ENCODE results near the gene GORASP1. TPM values are rescaled to one million over a fixed set of nuclear protein-coding genes. Genes with fewer than 3 reads are reported as not detected.
A peak's percentile ranks its signal among the peaks of the same experiment; 100 is the strongest.

The GORASP1 gene
- total and polyA plus RNA-seq, 2 of the 13 experiments (the other 11 are each of a cell fraction or from before 2014, with no cell fraction given), result 36.4 to 39.8 TPM

DNA sequence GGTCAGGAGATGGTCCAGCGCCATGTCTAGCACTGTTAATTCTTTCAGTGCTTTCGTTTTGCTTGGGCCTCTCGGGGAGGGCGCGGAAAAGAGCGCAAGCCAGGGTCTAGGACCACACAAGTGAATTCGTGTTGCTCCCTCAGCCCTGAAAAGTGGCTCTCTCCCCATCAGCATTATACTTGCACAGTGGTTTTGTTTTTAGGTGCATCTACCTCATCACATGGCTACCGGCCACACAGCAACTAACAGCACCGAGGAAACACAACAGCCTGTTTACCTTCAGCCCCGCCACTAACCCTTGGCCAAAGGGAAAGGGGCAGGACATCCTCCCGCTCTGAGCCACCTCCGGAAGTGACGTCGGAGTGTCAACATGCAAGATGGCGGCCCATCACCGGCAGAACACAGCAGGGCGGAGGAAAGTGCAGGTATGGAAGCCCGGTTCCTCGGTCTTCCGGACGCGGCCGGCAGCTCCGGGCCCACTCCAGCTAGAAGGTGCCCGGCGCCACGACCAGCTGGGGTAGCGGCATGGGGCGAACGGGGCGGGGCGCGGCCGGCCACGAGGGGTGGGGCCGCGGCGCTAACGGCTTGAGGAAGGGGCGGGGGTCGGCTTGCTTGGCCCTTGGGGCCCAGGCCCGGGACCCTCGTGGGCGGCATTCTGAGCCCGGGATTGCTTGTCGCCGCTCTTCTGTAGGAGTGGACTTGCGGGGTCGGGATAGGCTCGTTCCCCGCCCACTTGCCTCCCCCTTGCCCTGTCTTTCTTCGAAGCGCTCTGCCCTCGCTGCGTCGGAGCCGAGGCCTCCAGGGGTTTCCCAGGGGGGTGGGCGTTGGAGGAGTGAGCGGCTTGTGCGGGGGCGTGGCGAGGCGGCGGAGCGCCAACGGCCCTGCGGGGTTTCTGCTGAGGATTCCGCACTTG lies 55.5 kb downstream of the GORASP1 start, which contains the start of the genes SCN11A and WDR48 (continued):
- TF ChIP-seq, protein P1, sequence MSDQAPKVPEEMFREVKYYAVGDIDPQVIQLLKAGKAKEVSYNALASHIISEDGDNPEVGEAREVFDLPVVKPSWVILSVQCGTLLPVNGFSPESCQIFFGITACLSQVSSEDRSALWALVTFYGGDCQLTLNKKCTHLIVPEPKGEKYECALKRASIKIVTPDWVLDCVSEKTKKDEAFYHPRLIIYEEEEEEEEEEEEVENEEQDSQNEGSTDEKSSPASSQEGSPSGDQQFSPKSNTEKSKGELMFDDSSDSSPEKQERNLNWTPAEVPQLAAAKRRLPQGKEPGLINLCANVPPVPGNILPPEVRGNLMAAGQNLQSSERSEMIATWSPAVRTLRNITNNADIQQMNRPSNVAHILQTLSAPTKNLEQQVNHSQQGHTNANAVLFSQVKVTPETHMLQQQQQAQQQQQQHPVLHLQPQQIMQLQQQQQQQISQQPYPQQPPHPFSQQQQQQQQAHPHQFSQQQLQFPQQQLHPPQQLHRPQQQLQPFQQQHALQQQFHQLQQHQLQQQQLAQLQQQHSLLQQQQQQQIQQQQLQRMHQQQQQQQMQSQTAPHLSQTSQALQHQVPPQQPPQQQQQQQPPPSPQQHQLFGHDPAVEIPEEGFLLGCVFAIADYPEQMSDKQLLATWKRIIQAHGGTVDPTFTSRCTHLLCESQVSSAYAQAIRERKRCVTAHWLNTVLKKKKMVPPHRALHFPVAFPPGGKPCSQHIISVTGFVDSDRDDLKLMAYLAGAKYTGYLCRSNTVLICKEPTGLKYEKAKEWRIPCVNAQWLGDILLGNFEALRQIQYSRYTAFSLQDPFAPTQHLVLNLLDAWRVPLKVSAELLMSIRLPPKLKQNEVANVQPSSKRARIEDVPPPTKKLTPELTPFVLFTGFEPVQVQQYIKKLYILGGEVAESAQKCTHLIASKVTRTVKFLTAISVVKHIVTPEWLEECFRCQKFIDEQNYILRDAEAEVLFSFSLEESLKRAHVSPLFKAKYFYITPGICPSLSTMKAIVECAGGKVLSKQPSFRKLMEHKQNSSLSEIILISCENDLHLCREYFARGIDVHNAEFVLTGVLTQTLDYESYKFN (CRISPR knock-in tag; conservative IDR thresholded peaks at IDR 0.05), result peak; percentile 63
- TF ChIP-seq ZNF484 (CRISPR knock-in tag; IDR thresholded peaks at IDR 0.05; ENCODE audit: borderline replicate concordance, low read depth) (no peak), ZBTB1 (CRISPR knock-in tag; IDR thresholded peaks at IDR 0.05; ENCODE audit: borderline replicate concordance) (no peak), ZNF225 (CRISPR knock-in tag; IDR thresholded peaks at IDR 0.05) (peak; percentile 84; the same call in 1 of the 2 replicates), BRD4 (CRISPR knock-in tag; IDR thresholded peaks at IDR 0.05) (peak; percentile 89; the same call in 1 of the 2 replicates), ATAD3A (CRISPR knock-in tag; IDR thresholded peaks at IDR 0.05) (0 out of 2 replicates have a peak, but pooled peaks have one; percentile 35), TAF15 (IDR thresholded peaks at IDR 0.05; ENCODE audit: low read depth, low read length, poor library complexity, severe bottlenecking) (no peak), ZNF816 (CRISPR knock-in tag; IDR thresholded peaks at IDR 0.05; ENCODE audit: borderline replicate concordance) (no peak; the same call in 1 of the 2 replicates), ZNF138 (CRISPR knock-in tag; IDR thresholded peaks at IDR 0.05; ENCODE audit: low read depth) (no peak), TCF12 (IDR thresholded peaks at IDR 0.05) (no peak), TCF12 (CRISPR knock-in tag; IDR thresholded peaks at IDR 0.05) (no peak), MAZ (IDR thresholded peaks at IDR 0.05; ENCODE audit: borderline replicate concordance, low read depth, low read length) (peak; percentile 18; the same call in 1 of the 2 replicates), MAZ (CRISPR knock-in tag; IDR thresholded peaks at IDR 0.05; ENCODE audit: low read depth) (peak; percentile 65), ZNF546 (CRISPR knock-in tag; conservative IDR thresholded peaks at IDR 0.05) (0 out of 2 replicates have a peak, but pooled peaks have one; percentile 56)
- TF ChIP-seq, protein P2, sequence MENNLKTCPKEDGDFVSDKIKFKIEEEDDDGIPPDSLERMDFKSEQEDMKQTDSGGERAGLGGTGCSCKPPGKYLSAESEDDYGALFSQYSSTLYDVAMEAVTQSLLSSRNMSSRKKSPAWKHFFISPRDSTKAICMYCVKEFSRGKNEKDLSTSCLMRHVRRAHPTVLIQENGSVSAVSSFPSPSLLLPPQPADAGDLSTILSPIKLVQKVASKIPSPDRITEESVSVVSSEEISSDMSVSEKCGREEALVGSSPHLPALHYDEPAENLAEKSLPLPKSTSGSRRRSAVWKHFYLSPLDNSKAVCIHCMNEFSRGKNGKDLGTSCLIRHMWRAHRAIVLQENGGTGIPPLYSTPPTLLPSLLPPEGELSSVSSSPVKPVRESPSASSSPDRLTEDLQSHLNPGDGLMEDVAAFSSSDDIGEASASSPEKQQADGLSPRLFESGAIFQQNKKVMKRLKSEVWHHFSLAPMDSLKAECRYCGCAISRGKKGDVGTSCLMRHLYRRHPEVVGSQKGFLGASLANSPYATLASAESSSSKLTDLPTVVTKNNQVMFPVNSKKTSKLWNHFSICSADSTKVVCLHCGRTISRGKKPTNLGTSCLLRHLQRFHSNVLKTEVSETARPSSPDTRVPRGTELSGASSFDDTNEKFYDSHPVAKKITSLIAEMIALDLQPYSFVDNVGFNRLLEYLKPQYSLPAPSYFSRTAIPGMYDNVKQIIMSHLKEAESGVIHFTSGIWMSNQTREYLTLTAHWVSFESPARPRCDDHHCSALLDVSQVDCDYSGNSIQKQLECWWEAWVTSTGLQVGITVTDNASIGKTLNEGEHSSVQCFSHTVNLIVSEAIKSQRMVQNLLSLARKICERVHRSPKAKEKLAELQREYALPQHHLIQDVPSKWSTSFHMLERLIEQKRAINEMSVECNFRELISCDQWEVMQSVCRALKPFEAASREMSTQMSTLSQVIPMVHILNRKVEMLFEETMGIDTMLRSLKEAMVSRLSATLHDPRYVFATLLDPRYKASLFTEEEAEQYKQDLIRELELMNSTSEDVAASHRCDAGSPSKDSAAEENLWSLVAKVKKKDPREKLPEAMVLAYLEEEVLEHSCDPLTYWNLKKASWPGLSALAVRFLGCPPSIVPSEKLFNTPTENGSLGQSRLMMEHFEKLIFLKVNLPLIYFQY (CRISPR knock-in tag; IDR thresholded peaks at IDR 0.05; ENCODE audit: borderline replicate concordance), result 0 out of 2 replicates have a peak, but pooled peaks have one; percentile 13
- TF ChIP-seq, protein P3, sequence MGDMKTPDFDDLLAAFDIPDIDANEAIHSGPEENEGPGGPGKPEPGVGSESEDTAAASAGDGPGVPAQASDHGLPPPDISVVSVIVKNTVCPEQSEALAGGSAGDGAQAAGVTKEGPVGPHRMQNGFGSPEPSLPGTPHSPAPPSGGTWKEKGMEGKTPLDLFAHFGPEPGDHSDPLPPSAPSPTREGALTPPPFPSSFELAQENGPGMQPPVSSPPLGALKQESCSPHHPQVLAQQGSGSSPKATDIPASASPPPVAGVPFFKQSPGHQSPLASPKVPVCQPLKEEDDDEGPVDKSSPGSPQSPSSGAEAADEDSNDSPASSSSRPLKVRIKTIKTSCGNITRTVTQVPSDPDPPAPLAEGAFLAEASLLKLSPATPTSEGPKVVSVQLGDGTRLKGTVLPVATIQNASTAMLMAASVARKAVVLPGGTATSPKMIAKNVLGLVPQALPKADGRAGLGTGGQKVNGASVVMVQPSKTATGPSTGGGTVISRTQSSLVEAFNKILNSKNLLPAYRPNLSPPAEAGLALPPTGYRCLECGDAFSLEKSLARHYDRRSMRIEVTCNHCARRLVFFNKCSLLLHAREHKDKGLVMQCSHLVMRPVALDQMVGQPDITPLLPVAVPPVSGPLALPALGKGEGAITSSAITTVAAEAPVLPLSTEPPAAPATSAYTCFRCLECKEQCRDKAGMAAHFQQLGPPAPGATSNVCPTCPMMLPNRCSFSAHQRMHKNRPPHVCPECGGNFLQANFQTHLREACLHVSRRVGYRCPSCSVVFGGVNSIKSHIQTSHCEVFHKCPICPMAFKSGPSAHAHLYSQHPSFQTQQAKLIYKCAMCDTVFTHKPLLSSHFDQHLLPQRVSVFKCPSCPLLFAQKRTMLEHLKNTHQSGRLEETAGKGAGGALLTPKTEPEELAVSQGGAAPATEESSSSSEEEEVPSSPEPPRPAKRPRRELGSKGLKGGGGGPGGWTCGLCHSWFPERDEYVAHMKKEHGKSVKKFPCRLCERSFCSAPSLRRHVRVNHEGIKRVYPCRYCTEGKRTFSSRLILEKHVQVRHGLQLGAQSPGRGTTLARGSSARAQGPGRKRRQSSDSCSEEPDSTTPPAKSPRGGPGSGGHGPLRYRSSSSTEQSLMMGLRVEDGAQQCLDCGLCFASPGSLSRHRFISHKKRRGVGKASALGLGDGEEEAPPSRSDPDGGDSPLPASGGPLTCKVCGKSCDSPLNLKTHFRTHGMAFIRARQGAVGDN (CRISPR knock-in tag; IDR thresholded peaks at IDR 0.05), result peak; percentile 93
